Mesendoderm (in vitro differentiated cells): ENCODE data around the gene FSTL5.

Source experiments
- DNase-seq: peaks from one replicate; pipeline ENCODE4 v3.0.0; 2013
- H2AK5ac ChIP-seq: 2 replicates; pipeline ENCODE4 v1.6.1; 2013; ENCODE audit warnings: low read length, inconsistent platforms
- H2BK120ac ChIP-seq: 2 replicates; pipeline ENCODE4 v1.6.1; 2013; ENCODE audit warnings: low read depth, mild to moderate bottlenecking, low read length, moderate library complexity, mixed read lengths
- H2BK15ac ChIP-seq: replicated peaks from 2 replicates; pipeline ENCODE4 v1.6.1; 2013; ENCODE audit warnings: low read depth, mild to moderate bottlenecking, moderate library complexity
- H2BK5ac ChIP-seq: 2 replicates; pipeline ENCODE4 v1.6.1; 2013; ENCODE audit warnings: low read length, inconsistent platforms
- H3K18ac ChIP-seq: 2 replicates; pipeline ENCODE4 v1.6.1; 2013; ENCODE audit warnings: mild to moderate bottlenecking, low read length, mixed read lengths
- H3K23ac ChIP-seq: one replicate; pipeline ENCODE4 v1.6.1; 2013; ENCODE audit warnings: low read length
- H3K27ac ChIP-seq: 2 replicates; pipeline ENCODE4 v1.5.1; 2013; ENCODE audit warnings: low read depth, mild to moderate bottlenecking, inconsistent platforms, low read length, moderate library complexity
- H3K27me3 ChIP-seq: 2 replicates; pipeline ENCODE4 v1.6.1; 2013; ENCODE audit warnings: low read length, control low read depth, mild to moderate bottlenecking, inconsistent platforms; ENCODE audit not compliant: insufficient read depth, poor library complexity
- H3K36me3 ChIP-seq: 2 replicates; pipeline ENCODE4 v1.6.1; 2013; ENCODE audit warnings: low read length, inconsistent platforms; ENCODE audit not compliant: control insufficient read depth, insufficient read depth
- H3K4ac ChIP-seq: one replicate; pipeline ENCODE4 v1.6.1; 2013; ENCODE audit warnings: low read depth, mild to moderate bottlenecking, low read length, moderate library complexity
- H3K4me1 ChIP-seq: 2 replicates; pipeline ENCODE4 v1.6.1; 2013; ENCODE audit warnings: low read depth, low read length, inconsistent platforms; ENCODE audit not compliant: control insufficient read depth
- H3K4me2 ChIP-seq: 2 replicates; pipeline ENCODE4 v1.6.1; 2013; ENCODE audit warnings: low read length
- H3K4me3 ChIP-seq: 2 replicates; pipeline ENCODE4 v1.5.1; 2013; ENCODE audit warnings: mild to moderate bottlenecking, low read length
- H3K56ac ChIP-seq: one replicate; pipeline ENCODE4 v1.6.1; 2013; ENCODE audit warnings: low read length
- H3K79me1 ChIP-seq: 2 replicates; pipeline ENCODE4 v1.6.1; 2013; ENCODE audit warnings: low read length, inconsistent platforms
- H3K79me2 ChIP-seq: 2 replicates; pipeline ENCODE4 v1.6.1; 2013; ENCODE audit warnings: mild to moderate bottlenecking, low read length; ENCODE audit not compliant: control insufficient read depth, insufficient read depth
- H3K9ac ChIP-seq: 2 replicates; pipeline ENCODE4 v1.6.1; 2013; ENCODE audit warnings: low read length, inconsistent platforms
- H4K5ac ChIP-seq: one replicate; pipeline ENCODE4 v1.6.1; 2013; ENCODE audit warnings: low read length
- H4K8ac ChIP-seq: one replicate; pipeline ENCODE4 v1.6.1; 2013; ENCODE audit warnings: low read depth, mild to moderate bottlenecking, control low read depth, low read length, moderate library complexity
- WGBS: extraction: QIAGEN DNeasy Blood & Tissue Kit; methylation state at CpG from one replicate; pipeline ENCODE4 v1.1.7; 2013; ENCODE audit warnings: low lambda C conversion rate, missing lambda C conversion rate; ENCODE audit not compliant: insufficient coverage; ENCODE audit errors: extremely low coverage; 5-methylcytosine and 5-hydroxymethylcytosine counted together

The FSTL5 gene

GRCh38 chr4:161894493-161895167 lies 269.2 kb downstream of the FSTL5 start:
- H2AK5ac ChIP-seq = no peak overlapping the region
- H3K79me2 ChIP-seq = no peaks in the 10 kb centered on the region
- no CpG with 5 or more reads among the region's 6 CpGs for WGBS
- no peaks in the 10 kb centered on the region for H3K27me3 ChIP-seq
- no peak overlapping the region for H3K18ac ChIP-seq
- no peak overlapping the region for H3K23ac ChIP-seq
- H3K56ac ChIP-seq = no peak overlapping the region
- DNase-seq = no peak
- H4K5ac ChIP-seq = no peak overlapping the region
- H4K8ac ChIP-seq = no peak overlapping the region
- no peak overlapping the region for H2BK15ac ChIP-seq
- H3K4me3 ChIP-seq = no peak overlapping the region
- H2BK120ac ChIP-seq = no peak overlapping the region
- H2BK5ac ChIP-seq = no peak overlapping the region
- H3K27ac ChIP-seq = no peak overlapping the region
- no peaks in the 10 kb centered on the region for H3K4me1 ChIP-seq
- no peaks in the 10 kb centered on the region for H3K79me1 ChIP-seq
- H3K9ac ChIP-seq = no peak overlapping the region
- H3K4ac ChIP-seq = no peak overlapping the region
- no peak overlapping the region for H3K4me2 ChIP-seq
- H3K36me3 ChIP-seq = no peaks in the 10 kb centered on the region

- no peak overlapping the region for H2BK120ac ChIP-seq
- H3K4me3 ChIP-seq = no peak overlapping the region
- H4K5ac ChIP-seq = no peak overlapping the region
- H2AK5ac ChIP-seq = no peak overlapping the region
- H3K27me3 ChIP-seq = no peaks in the 10 kb centered on the region
- no peak for DNase-seq
- H3K9ac ChIP-seq = no peak overlapping the region
- H3K4me1 ChIP-seq = no peaks in the 10 kb centered on the region
- H3K4me2 ChIP-seq = no peak overlapping the region
- no peak overlapping the region for H3K56ac ChIP-seq
- no peaks in the 10 kb centered on the region for H3K79me1 ChIP-seq
- H2BK15ac ChIP-seq = no peak overlapping the region
- no CpG with 5 or more reads among the region's 1 CpG for WGBS
- H3K23ac ChIP-seq = no peak overlapping the region
- no peak overlapping the region for H3K18ac ChIP-seq
- no peak overlapping the region for H3K4ac ChIP-seq
- no peaks in the 10 kb centered on the region for H3K36me3 ChIP-seq
- H3K79me2 ChIP-seq = no peaks in the 10 kb centered on the region
- H3K27ac ChIP-seq = no peak overlapping the region
- H4K8ac ChIP-seq = no peak overlapping the region
- H2BK5ac ChIP-seq = no peak overlapping the region
These were observed 269.8 kb downstream of the FSTL5 start for GRCh38 chr4:161894014-161894413.

- DNase-seq = no peak
- H3K79me2 ChIP-seq = no peaks in the 10 kb centered on the region
- no peak overlapping the region for H3K23ac ChIP-seq
- no peaks in the 10 kb centered on the region for H3K27me3 ChIP-seq
- H2BK15ac ChIP-seq = no peak overlapping the region
- no peak overlapping the region for H3K18ac ChIP-seq
- H2AK5ac ChIP-seq = no peak overlapping the region
- no peak overlapping the region for H4K5ac ChIP-seq
- WGBS = no CpG with 5 or more reads among the region's 1 CpG
- H3K56ac ChIP-seq = no peak overlapping the region
- no peaks in the 10 kb centered on the region for H3K36me3 ChIP-seq
- no peak overlapping the region for H2BK5ac ChIP-seq
- H3K4ac ChIP-seq = no peak overlapping the region
- no peak overlapping the region for H3K9ac ChIP-seq
- no peak overlapping the region for H3K27ac ChIP-seq
- H3K4me3 ChIP-seq = no peak overlapping the region
- no peak overlapping the region for H4K8ac ChIP-seq
- no peak overlapping the region for H3K4me2 ChIP-seq
- H3K79me1 ChIP-seq = no peaks in the 10 kb centered on the region
- no peaks in the 10 kb centered on the region for H3K4me1 ChIP-seq
- no peak overlapping the region for H2BK120ac ChIP-seq
These were observed 270.2 kb downstream of the FSTL5 start for GRCh38 chr4:161893566-161893965.

- no peaks in the 10 kb centered on the region for H3K79me2 ChIP-seq
- no peak overlapping the region for H3K4ac ChIP-seq
- H3K23ac ChIP-seq = no peak overlapping the region
- DNase-seq = no peak
- no peak overlapping the region for H2AK5ac ChIP-seq
- H2BK5ac ChIP-seq = no peak overlapping the region
- H3K27me3 ChIP-seq = no peaks in the 10 kb centered on the region
- H4K5ac ChIP-seq = no peak overlapping the region
- H3K79me1 ChIP-seq = no peaks in the 10 kb centered on the region
- no peak overlapping the region for H3K56ac ChIP-seq
- H3K36me3 ChIP-seq = no peaks in the 10 kb centered on the region
- no peak overlapping the region for H3K27ac ChIP-seq
- no peaks in the 10 kb centered on the region for H3K4me1 ChIP-seq
- no peak overlapping the region for H3K18ac ChIP-seq
- no peak overlapping the region for H3K4me2 ChIP-seq
- no peak overlapping the region for H3K9ac ChIP-seq
- no peak overlapping the region for H4K8ac ChIP-seq
- no peak overlapping the region for H2BK120ac ChIP-seq
- H3K4me3 ChIP-seq = no peak overlapping the region
- H2BK15ac ChIP-seq = no peak overlapping the region
These were observed 270.8 kb downstream of the FSTL5 start for GRCh38 chr4:161892951-161893350.

GRCh38 chr4:161883157-161883556 lies 280.6 kb downstream of the FSTL5 start:
- H3K9ac ChIP-seq = no peak overlapping the region
- no peak overlapping the region for H4K8ac ChIP-seq
- no peak overlapping the region for H3K56ac ChIP-seq
- no peaks in the 10 kb centered on the region for H3K27me3 ChIP-seq
- H3K4ac ChIP-seq = no peak overlapping the region
- no peaks in the 10 kb centered on the region for H3K79me1 ChIP-seq
- no peak overlapping the region for H3K18ac ChIP-seq
- H2AK5ac ChIP-seq = no peak overlapping the region
- no peak overlapping the region for H3K4me2 ChIP-seq
- no peak overlapping the region for H3K27ac ChIP-seq
- no peaks in the 10 kb centered on the region for H3K4me1 ChIP-seq
- no CpG with 5 or more reads among the region's 4 CpGs for WGBS
- no peak for DNase-seq
- no peak overlapping the region for H2BK15ac ChIP-seq
- no peaks in the 10 kb centered on the region for H3K79me2 ChIP-seq
- H3K23ac ChIP-seq = no peak overlapping the region
- no peak overlapping the region for H4K5ac ChIP-seq
- no peaks in the 10 kb centered on the region for H3K36me3 ChIP-seq
- H3K4me3 ChIP-seq = no peak overlapping the region
- H2BK120ac ChIP-seq = no peak overlapping the region
- H2BK5ac ChIP-seq = no peak overlapping the region

GRCh38 chr4:161881370-161881769 lies 282.4 kb downstream of the FSTL5 start:
- Histone ChIP-seq H3K56ac (no peak overlapping the region), H3K27ac (no peak overlapping the region), H2BK15ac (no peak overlapping the region), H3K4me1 (no peaks in the 10 kb centered on the region), H4K5ac (no peak overlapping the region), H3K27me3 (no peaks in the 10 kb centered on the region), H2AK5ac (no peak overlapping the region), H3K79me1 (no peaks in the 10 kb centered on the region), H3K4me3 (no peak overlapping the region), H3K23ac (no peak overlapping the region), H2BK120ac (no peak overlapping the region), H4K8ac (no peak overlapping the region), H3K4ac (no peak overlapping the region), H3K9ac (no peak overlapping the region), H3K36me3 (no peaks in the 10 kb centered on the region), H2BK5ac (no peak overlapping the region), H3K18ac (no peak overlapping the region), H3K4me2 (no peak overlapping the region), H3K79me2 (no peaks in the 10 kb centered on the region)
- DNase-seq = no peak
- WGBS = no CpG with 5 or more reads among the region's 4 CpGs
